ENCODE measurements around the gene VPS37B. TPM values are rescaled to one million over a fixed set of nuclear protein-coding genes. Genes with fewer than 3 reads are reported as not detected.

Gene VPS37B
- total and polyA plus RNA-seq, 3 experiments from 2014 or later, result 19.3 to 30.6 (median 19.9) TPM

DNA sequence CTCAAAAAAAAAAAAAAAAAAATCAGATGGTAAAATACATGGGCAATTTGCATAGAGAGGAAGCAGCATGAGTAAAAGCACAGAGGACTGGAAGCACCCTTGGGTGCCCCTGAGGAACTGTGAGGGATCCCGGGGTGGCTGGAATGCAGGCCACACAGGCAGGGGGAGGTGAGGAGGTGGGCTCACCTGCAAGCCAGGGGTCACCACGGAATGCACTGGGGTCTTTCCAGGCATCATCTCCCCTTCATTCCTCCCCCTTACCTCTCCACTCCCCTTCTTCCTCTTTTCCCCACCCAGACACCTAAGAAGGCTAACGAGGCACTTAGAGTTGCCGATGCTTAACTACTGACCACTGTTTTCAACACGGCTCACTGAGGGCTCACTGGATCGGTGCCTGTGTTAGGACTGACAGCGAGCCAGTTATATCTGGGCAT is 75.1 kb downstream of the VPS37B start:
- H3K4me1 ChIP-seq (ENCODE audit: insufficient read depth, low read length), result no peaks in the 10 kb centered on the region
- no peak overlapping the region for H3K4me3 Mint-ChIP-seq
- no peaks in the 10 kb centered on the region for H3K36me3 ChIP-seq (ENCODE audit: insufficient read depth, low read length)
- no peaks in the 10 kb centered on the region for H3K9me3 Mint-ChIP-seq
- no peaks in the 10 kb centered on the region for H3K4me1 Mint-ChIP-seq
- no peaks in the 10 kb centered on the region for H3K36me3 Mint-ChIP-seq
- no peak overlapping the region for H3K27ac ChIP-seq (ENCODE audit: low read depth, low read length)
- POLR2A ChIA-PET, result no interaction called here
- peaks cover 0 to 3% of the 10 kb centered on the region in 2 donors for H3K27me3 Mint-ChIP-seq
- H3K9me3 ChIP-seq (ENCODE audit: low read length), result no peaks in the 10 kb centered on the region
- no peak overlapping the region for H3K4me3 ChIP-seq (ENCODE audit: low read length)
- no peaks in the 10 kb centered on the region for H3K27me3 ChIP-seq (ENCODE audit: insufficient read depth, low read length, poor library complexity, severe bottlenecking)
- no peak overlapping the region for H3K27ac Mint-ChIP-seq
- no peak for DNase-seq
- CTCF ChIA-PET, result interaction anchor here (1.0 kb wide), 1 partner anchor 27 kb away, joined by 5 read pairs; no protein-coding TSS in a partner anchor

DNA sequence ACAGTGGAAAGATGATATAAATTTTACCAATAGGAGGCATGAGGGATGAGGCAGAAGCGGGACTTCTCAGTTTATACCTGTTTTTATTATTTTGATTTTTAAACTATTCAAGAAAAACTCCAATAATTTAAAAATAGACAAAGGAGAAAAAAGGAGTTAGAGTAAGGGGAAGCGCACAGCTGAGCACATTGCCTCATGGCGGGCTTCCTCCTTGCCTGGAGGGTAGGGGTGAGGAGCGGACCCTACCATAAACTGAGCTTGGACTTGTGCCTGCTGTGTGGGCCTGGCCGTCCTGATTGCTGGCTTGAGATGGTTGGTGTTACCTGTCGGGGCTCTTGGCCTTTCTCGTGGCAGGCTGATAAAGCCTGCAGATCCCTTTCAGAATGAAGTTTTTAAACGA is 75.8 kb downstream of the VPS37B start:
- no peaks in the 10 kb centered on the region for H3K9me3 Mint-ChIP-seq
- no peak overlapping the region for H3K4me3 ChIP-seq (ENCODE audit: low read length)
- H3K4me3 Mint-ChIP-seq, result no peak overlapping the region
- no peaks in the 10 kb centered on the region for H3K36me3 ChIP-seq (ENCODE audit: insufficient read depth, low read length)
- no peak overlapping the region for H3K27ac ChIP-seq (ENCODE audit: low read depth, low read length)
- H3K27me3 ChIP-seq (ENCODE audit: insufficient read depth, low read length, poor library complexity, severe bottlenecking), result no peaks in the 10 kb centered on the region
- no peak for DNase-seq
- no peaks in the 10 kb centered on the region for H3K36me3 Mint-ChIP-seq
- H3K4me1 ChIP-seq (ENCODE audit: insufficient read depth, low read length), result no peaks in the 10 kb centered on the region
- peaks cover 0 to 3% of the 10 kb centered on the region in 2 donors for H3K27me3 Mint-ChIP-seq
- H3K27ac Mint-ChIP-seq, result no peak overlapping the region
- H3K4me1 Mint-ChIP-seq, result no peaks in the 10 kb centered on the region
- H3K9me3 ChIP-seq (ENCODE audit: low read length), result no peaks in the 10 kb centered on the region
- ChIA-PET CTCF (interaction anchor here (1.0 kb wide), 1 partner anchor 26 kb away, joined by 5 read pairs; no protein-coding TSS in a partner anchor), POLR2A (no interaction called here)

DNA sequence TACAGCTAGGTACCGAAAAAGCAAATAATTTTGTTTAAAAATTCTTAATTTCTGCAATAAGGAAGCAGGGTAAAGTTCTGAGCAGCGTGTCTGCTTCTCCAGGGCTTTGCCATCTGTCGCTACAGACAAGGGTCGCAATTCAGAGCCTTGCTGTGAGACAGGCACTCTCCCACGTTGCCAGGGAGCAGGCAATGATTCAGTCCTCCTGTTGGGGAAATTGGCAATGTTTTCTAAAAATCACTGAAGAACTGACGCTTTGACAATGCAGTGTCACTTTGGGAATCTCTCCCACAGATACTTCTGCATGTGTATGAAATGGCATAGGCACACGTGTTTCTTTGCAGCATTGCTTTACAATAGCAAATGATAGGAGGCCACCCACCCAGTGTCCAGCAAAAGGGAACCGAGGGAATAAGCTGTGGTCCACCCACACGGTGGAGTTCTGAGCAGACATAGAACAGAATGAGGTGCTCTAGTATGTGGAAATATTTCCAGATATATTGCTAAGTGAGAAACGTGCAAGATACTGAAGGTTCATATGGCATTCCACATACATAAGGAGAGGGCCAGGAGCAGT is 76.6 kb downstream of the VPS37B start:
- ChIA-PET POLR2A (no interaction called here), CTCF (interaction anchor here (1.0 to 1.2 kb wide), 2 partner anchors 25 to 26 kb away, joined by 3 read pairs; no protein-coding TSS in a partner anchor)
- DNase-seq, result no peak
- no peak overlapping the region for H3K4me3 ChIP-seq (ENCODE audit: low read length)
- no peak overlapping the region for H3K4me3 Mint-ChIP-seq
- no peaks in the 10 kb centered on the region for H3K9me3 Mint-ChIP-seq
- H3K36me3 Mint-ChIP-seq, result no peaks in the 10 kb centered on the region
- H3K27ac Mint-ChIP-seq, result no peak overlapping the region
- peaks cover 0 to 3% of the 10 kb centered on the region in 2 donors for H3K27me3 Mint-ChIP-seq
- no peaks in the 10 kb centered on the region for H3K4me1 Mint-ChIP-seq
- no peaks in the 10 kb centered on the region for H3K36me3 ChIP-seq (ENCODE audit: insufficient read depth, low read length)
- H3K27ac ChIP-seq (ENCODE audit: low read depth, low read length), result no peak overlapping the region
- H3K9me3 ChIP-seq (ENCODE audit: low read length), result no peaks in the 10 kb centered on the region
- no peaks in the 10 kb centered on the region for H3K27me3 ChIP-seq (ENCODE audit: insufficient read depth, low read length, poor library complexity, severe bottlenecking)
- H3K4me1 ChIP-seq (ENCODE audit: insufficient read depth, low read length), result no peaks in the 10 kb centered on the region

Other genes with a start within 250 kb of the VPS37B start
- gene HCAR2, start 192.8 kb downstream of the VPS37B start, total RNA-seq, result not detected
- gene HCAR2, start 192.8 kb downstream of the VPS37B start, polyA plus RNA-seq, result not detected
- gene HCAR3, start 179.3 kb downstream of the VPS37B start, total RNA-seq, result not detected
- not detected for gene HCAR3, start 179.3 kb downstream of the VPS37B start, polyA plus RNA-seq
- gene HCAR1, start 165.3 kb downstream of the VPS37B start, total RNA-seq, result under 1 TPM; 0.13 to 0.16 TPM
- gene HCAR1, start 165.3 kb downstream of the VPS37B start, polyA plus RNA-seq, result not detected
- 10 to 100 TPM; 78.8 to 79.3 TPM for gene DENR, start 143.3 kb downstream of the VPS37B start, total RNA-seq
- gene DENR, start 143.3 kb downstream of the VPS37B start, polyA plus RNA-seq, result 68.7 TPM
- under 1 TPM; 0.35 to 0.53 TPM for gene CCDC62, start 121.6 kb downstream of the VPS37B start, total RNA-seq
- 0.41 TPM for gene CCDC62, start 121.6 kb downstream of the VPS37B start, polyA plus RNA-seq
- 10 to 100 TPM; 23.8 to 27.2 TPM for gene HIP1R, start 60.7 kb downstream of the VPS37B start, total RNA-seq
- gene HIP1R, start 60.7 kb downstream of the VPS37B start, polyA plus RNA-seq, result 12.5 TPM
- 1 to 10 TPM; 3.7 to 3.9 TPM for gene ABCB9, start 70.3 kb upstream of the VPS37B start, total RNA-seq
- 0.99 TPM for gene ABCB9, start 70.3 kb upstream of the VPS37B start, polyA plus RNA-seq
- 10 to 100 TPM; 27.7 to 29.5 TPM for gene OGFOD2, start 79.1 kb upstream of the VPS37B start, total RNA-seq
- 14.9 TPM for gene OGFOD2, start 79.1 kb upstream of the VPS37B start, polyA plus RNA-seq
- gene ARL6IP4, start 84.6 kb upstream of the VPS37B start, total RNA-seq, result 100 to 1,000 TPM; 172 to 181 TPM
- gene ARL6IP4, start 84.6 kb upstream of the VPS37B start, polyA plus RNA-seq, result 246 TPM

All from CD8-positive, alpha-beta memory T cell (primary cell).